Activated T-cell treated with anti-CD3 and anti-CD28 coated beads, Interleukin-2, amount 50 U/mL, for 48 hours (primary cell): ENCODE results near the gene GBA2.

Experiments used
- DNase-seq, 2 experiments: peaks; one replicate each; pipeline ENCODE4 v3.0.0-alpha.2; 2020

Gene GBA2

GRCh38 chr9:35763803-35764202, 14.8 kb upstream of the GBA2 start:
- no peak for DNase-seq

GRCh38 chr9:35763181-35763580, 14.2 kb upstream of the GBA2 start:
- no peak for DNase-seq

GRCh38 chr9:35760651-35761050, 11.6 kb upstream of the GBA2 start:
- DNase-seq = no peak

GRCh38 chr9:35759795-35760194, 10.8 kb upstream of the GBA2 start:
- no peak for DNase-seq

GRCh38 chr9:35758475-35759050, 9.5 kb upstream of the GBA2 start:
- no peak for DNase-seq

GRCh38 chr9:35757892-35758275, 8.9 kb upstream of the GBA2 start:
- DNase-seq = no peak

GRCh38 chr9:35757226-35757891, 8.3 kb upstream of the GBA2 start:
- DNase-seq = peak; percentile 67 to 70

GRCh38 chr9:35756275-35757225, 7.5 kb upstream of the GBA2 start:
- DNase-seq = peak; percentile 88 to 89

GRCh38 chr9:35755071-35755470, 6.0 kb upstream of the GBA2 start:
- DNase-seq = no peak

GRCh38 chr9:35754264-35754663, 5.2 kb upstream of the GBA2 start, which contains the start of gene MSMP:
Gene MSMP (minus strand): TSS chr9:35754276. CDS start chr9:35754129, 147 bp downstream.
- no peak for DNase-seq

- DNase-seq = no peak
These were observed 4.4 kb upstream of the GBA2 start for GRCh38 chr9:35753466-35753865.

- DNase-seq = no peak
These were observed 1.2 kb upstream of the GBA2 start for GRCh38 chr9:35750256-35750531.

- DNase-seq = peak; percentile 60 to 69
These were observed 657 bp upstream of the GBA2 start for GRCh38 chr9:35749515-35750255.

GRCh38 chr9:35748242-35748857, 678 bp downstream of the GBA2 start:
- DNase-seq = no peak

- DNase-seq = no peak
These were observed 2.4 kb downstream of the GBA2 start for GRCh38 chr9:35746583-35746982.

GRCh38 chr9:35745569-35745968, 3.5 kb downstream of the GBA2 start:
- no peak for DNase-seq

GRCh38 chr9:35743880-35744518, 5.0 kb downstream of the GBA2 start:
- DNase-seq = no peak

GRCh38 chr9:35743452-35743851, 5.6 kb downstream of the GBA2 start:
- no peak for DNase-seq

- DNase-seq = no peak
These were observed 7.3 kb downstream of the GBA2 start for GRCh38 chr9:35741740-35742139.

- no peak for DNase-seq
These were observed 8.8 kb downstream of the GBA2 start for GRCh38 chr9:35740243-35740642.

- no peak for DNase-seq
These were observed 10.1 kb downstream of the GBA2 start for GRCh38 chr9:35738924-35739323.

- DNase-seq = no peak
These were observed 10.8 kb downstream of the GBA2 start for GRCh38 chr9:35738186-35738585.
